Activated CD8-positive, alpha-beta T cell treated with anti-CD3 and anti-CD28 coated beads, Interleukin-2, amount 10 ng/mL, durations not matched to agents 7 days and 5 days (primary cell): Measurements from ENCODE around the gene GID4. TPM values are rescaled to one million over a fixed set of nuclear protein-coding genes. Genes with fewer than 3 reads are reported as not detected.
"Not testable (repeated sequence)": the region's sequence is repeated elsewhere in the genome, so short reads cannot be mapped to it uniquely, and the experiment has no call there.

ENCODE experiments used
- ATAC-seq: fragments of 150-1000 bp; cut with Tn5 transposase; one replicate; pipeline ENCODE4 v1.10.0; 2021; ENCODE audit warnings: moderate library complexity
- CTCF ChIA-PET: fragments of 350-600 bp; sonication (Branson Sonifier 250); formaldehyde crosslinking; loops from one replicate; lab custom pipeline; 2021; ENCODE audit warnings: antibody characterized with exemption; lab: Charles Lee
- POLR2A ChIA-PET: fragments of 350-600 bp; sonication (Branson Sonifier 250); formaldehyde crosslinking; loops from one replicate; lab custom pipeline; 2021; ENCODE audit warnings: antibody characterized with exemption; lab: Charles Lee
- DNase-seq: peaks from one replicate; pipeline ENCODE4 v3.0.0-alpha.2; 2020
- H3K27ac Mint-ChIP-seq: one replicate; pipeline ENCODE4 v1.8.0; 2021; ENCODE audit warnings: mild to moderate bottlenecking, mixed read lengths
- H3K27me3 Mint-ChIP-seq: one replicate; pipeline ENCODE4 v1.8.0; 2021; ENCODE audit warnings: low read depth, mixed read lengths
- H3K36me3 Mint-ChIP-seq: one replicate; pipeline ENCODE4 v1.8.0; 2021; ENCODE audit warnings: low read depth, mixed read lengths
- H3K4me1 Mint-ChIP-seq: one replicate; pipeline ENCODE4 v1.8.0; 2021; ENCODE audit warnings: low read depth, mixed read lengths
- H3K4me3 Mint-ChIP-seq: one replicate; pipeline ENCODE4 v1.8.0; 2021; ENCODE audit warnings: mild to moderate bottlenecking, mixed read lengths
- H3K9me3 Mint-ChIP-seq: one replicate; pipeline ENCODE4 v1.8.0; 2022; ENCODE audit warnings: mixed read lengths; ENCODE audit not compliant: insufficient read depth
- total RNA-seq, 2 experiments: library from RNA; stranded (reverse); gene quantifications; one replicate each; pipeline ENCODE4 v1.2.3, GENCODE V29; 2021

The GID4 gene
- total RNA-seq, result 1 to 10 TPM; 8.3 to 8.9 TPM

DNA sequence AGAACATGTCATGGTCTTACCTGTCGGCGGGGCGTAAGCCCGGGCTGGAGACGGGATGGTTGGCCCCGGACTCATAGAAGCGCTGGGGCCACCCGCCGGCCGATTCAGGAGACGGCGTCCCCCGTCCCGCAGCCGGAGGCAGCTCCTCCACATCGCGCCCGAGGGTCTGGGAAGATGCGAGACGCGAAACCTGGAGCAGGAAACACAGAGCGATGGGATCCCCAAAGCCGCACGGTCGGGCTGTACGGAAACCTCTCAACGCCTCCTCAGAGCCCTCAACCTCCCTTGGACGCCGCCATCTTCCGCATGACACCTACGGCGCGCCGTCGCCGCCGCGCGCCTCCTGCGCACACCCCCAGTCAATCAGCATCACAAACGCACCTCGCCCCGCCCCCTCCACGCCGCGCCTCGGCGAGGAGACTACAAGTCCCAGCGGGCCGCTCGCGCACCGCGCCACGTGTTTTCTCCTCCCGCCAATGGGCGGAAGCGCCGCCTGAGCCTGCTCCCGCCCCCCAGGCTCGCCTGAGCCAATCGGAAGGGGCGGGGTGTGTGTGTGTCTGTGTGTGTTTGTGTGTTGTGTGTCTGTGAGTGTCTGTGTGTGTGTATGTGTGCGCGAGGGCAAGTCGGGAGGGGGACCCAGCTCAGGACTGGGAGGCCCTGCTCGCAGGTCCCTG, at the start of gene GID4, which contains the start of gene ATPAF2:
Gene GID4 (plus strand): TSS at position 548 of the 674 bp plus-strand sequence. CDS start 57 bp downstream, at position 605.
Gene ATPAF2 (minus strand): TSS at position 308 of the 674 bp plus-strand sequence. CDS start 155 bp downstream, at position 153.
- DNase-seq (peak; percentile 100), ATAC-seq (peak; percentile 94)
- Mint-ChIP-seq H3K9me3 (no peaks in the 10 kb centered on the region), H3K36me3 (peaks cover 6% of the 10 kb centered on the region), H3K4me3 (peak within 1 kb of the TSS; percentile 88), H3K27me3 (no peaks in the 10 kb centered on the region), H3K27ac (peak within 1 kb of the TSS; percentile 89), H3K4me1 (peaks cover 40% of the 10 kb centered on the region)
- ChIA-PET POLR2A (interaction anchor here (0.6 kb wide), 2 partner anchors 37 to 53 kb away, joined by 3 read pairs; no protein-coding TSS in a partner anchor), CTCF (interaction anchor here (1.1 to 1.4 kb wide), 4 partner anchors 80 to 542 kb away, joined by 3 to 4 read pairs (median 3); partner anchors contain the start of gene RASD1)

DNA sequence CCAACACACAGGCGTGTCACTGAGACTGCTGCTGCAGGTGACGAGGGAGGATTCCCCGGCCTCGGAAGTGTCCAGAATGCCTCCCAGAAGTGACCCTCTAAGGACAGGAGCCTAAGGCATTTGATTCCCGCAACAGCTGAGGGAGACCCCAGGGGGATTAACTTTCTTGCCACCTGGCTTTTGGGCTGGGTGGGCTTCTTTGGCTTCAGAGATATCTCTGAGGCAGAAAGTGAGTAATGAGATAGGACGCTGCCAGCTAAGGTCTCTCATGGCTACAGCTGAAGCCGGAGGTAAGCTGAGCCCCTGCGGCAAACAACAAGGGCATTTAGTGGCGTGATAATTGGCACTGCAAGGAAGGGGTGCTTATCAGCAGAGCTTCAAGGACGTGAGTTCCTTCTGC, 49.6 kb upstream of the GID4 start:
- CTCF ChIA-PET, result no interaction called here
- Mint-ChIP-seq H3K4me3 (no peak overlapping the region), H3K36me3 (no peaks in the 10 kb centered on the region), H3K27ac (no peak overlapping the region), H3K9me3 (no peaks in the 10 kb centered on the region), H3K27me3 (no peaks in the 10 kb centered on the region), H3K4me1 (no peaks in the 10 kb centered on the region)
- ATAC-seq, result no peak
- POLR2A ChIA-PET, result no interaction called here
- DNase-seq, result no peak

DNA sequence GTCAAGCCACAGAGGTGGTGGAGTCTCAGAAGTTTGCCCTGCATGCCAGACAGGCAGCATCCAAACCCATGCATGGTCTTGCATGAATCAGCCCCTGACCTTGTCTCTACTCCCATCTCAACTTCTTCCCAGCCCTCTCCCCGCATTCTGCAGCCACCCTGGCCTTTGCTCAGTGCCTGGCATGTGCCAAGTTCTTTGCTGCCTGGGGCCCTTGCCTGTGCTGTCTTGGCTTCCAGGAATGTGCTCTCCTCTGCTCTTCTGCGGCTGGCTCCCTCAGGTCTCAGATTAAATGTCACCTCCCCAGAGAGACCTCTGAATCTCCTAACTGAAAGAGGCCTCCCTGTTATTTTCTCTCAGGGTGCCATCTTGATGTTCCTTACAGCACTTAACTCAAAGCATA, 48.9 kb upstream of the GID4 start:
- Mint-ChIP-seq H3K27ac (no peak overlapping the region), H3K9me3 (no peaks in the 10 kb centered on the region), H3K4me3 (no peak overlapping the region), H3K36me3 (no peaks in the 10 kb centered on the region), H3K27me3 (no peaks in the 10 kb centered on the region), H3K4me1 (no peaks in the 10 kb centered on the region)
- DNase-seq (no peak), ATAC-seq (no peak)
- ChIA-PET CTCF (no interaction called here), POLR2A (no interaction called here)

DNA sequence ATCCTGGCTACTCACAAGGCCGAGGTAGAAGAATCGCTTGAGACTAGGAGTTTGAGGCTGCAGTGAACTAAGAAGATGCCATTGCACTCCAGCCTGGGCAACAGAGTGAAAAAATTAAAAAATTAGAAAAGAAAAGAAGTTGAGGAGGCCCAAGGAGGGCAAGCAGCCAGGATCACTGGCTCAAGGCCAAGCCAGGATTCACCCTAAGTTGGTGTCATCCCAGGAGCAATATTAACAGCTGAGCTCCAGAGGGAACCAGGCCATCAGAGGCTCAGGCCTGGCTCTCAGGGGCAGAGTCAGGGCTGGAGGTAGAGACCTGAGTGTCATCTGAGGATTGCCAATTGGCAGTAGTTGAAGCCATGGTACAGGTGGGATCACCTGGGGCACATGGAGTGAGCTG, 45.8 kb upstream of the GID4 start:
- no peaks in the 10 kb centered on the region for H3K27me3 Mint-ChIP-seq
- CTCF ChIA-PET, result interaction anchor here (1.1 to 2.1 kb wide), 2 partner anchors 8 to 11 kb away, joined by 5 read pairs; no protein-coding TSS in a partner anchor

DNA sequence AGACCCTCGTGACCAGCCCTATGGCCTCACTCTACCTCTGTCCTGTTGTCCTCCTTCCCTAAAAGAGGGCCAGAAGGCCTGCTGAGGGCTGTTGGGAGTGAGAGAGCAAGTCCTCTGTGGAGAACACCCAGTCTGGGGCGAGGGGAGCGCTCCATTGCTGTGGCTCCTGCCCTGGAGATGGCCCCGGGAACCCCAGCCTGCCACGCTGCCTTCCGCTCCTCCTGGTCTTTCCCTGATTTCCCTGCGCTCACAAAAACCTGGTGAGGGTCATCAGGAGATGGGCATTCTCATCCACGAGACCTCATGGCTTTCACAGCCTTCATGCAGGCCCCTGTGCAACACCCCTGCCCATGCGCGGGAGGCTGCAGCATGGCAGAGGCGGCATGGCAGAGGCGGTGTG, 45.4 kb upstream of the GID4 start:
- Mint-ChIP-seq H3K4me3 (no peak overlapping the region), H3K9me3 (no peaks in the 10 kb centered on the region), H3K36me3 (no peaks in the 10 kb centered on the region), H3K27me3 (no peaks in the 10 kb centered on the region), H3K27ac (no peak overlapping the region), H3K4me1 (no peaks in the 10 kb centered on the region)
- ChIA-PET CTCF (interaction anchor here (1.1 to 2.1 kb wide), 3 partner anchors 9 to 31 kb away, joined by 5 to 6 read pairs (median 5); no protein-coding TSS in a partner anchor), POLR2A (no interaction called here)
- DNase-seq (no peak), ATAC-seq (no peak)

More for the DNA sequence above, 45.8 kb upstream of the GID4 start:
- DNase-seq (no peak), ATAC-seq (no peak)
- H3K4me1 Mint-ChIP-seq, result no peaks in the 10 kb centered on the region
- POLR2A ChIA-PET, result no interaction called here
- H3K27ac Mint-ChIP-seq, result no peak overlapping the region
- H3K36me3 Mint-ChIP-seq, result no peaks in the 10 kb centered on the region
- no peak overlapping the region for H3K4me3 Mint-ChIP-seq
- no peaks in the 10 kb centered on the region for H3K9me3 Mint-ChIP-seq

DNA sequence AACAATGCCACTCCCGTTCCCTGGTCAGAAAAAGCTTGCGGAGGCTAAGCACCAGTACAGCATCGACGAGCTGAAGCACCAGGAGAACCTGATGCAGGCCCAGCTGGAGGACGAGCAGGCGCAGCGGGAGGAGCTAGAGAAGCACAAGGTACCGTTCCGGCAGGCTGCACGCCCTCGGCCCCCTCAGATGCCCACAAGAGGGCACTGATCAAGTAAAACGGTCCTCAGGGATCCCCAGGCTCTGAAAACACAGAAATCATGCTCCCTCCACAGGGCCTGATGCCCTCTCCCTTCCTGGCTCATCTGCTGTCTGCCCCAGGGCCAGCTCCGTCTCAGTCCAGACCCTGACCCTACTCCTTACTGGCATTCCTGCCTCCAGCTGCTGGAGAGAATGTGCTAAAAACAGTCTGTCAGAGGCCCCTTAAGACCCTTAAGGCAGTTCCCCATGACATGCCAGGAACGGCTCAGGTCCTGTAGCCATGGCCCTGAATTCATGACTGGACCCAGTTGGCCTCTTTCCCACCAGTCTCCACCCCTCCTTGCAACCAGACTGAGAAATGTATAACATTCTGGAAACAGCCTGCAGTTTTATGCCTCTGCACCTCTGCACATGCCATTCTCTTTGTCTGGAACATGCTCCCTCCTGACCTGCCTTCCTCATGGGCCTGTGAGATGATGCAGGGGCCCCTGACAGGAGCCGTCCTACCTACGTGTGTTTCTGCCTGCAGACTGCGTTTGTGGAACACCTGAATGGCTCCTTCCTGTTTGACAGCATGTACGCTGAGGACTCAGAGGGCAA, 44.7 kb upstream of the GID4 start:
- DNase-seq (peak; percentile 36), ATAC-seq (peak; percentile 63)
- Mint-ChIP-seq H3K4me1 (no peaks in the 10 kb centered on the region), H3K36me3 (no peaks in the 10 kb centered on the region), H3K27ac (no peak overlapping the region), H3K27me3 (no peaks in the 10 kb centered on the region), H3K9me3 (no peaks in the 10 kb centered on the region), H3K4me3 (no peak overlapping the region)
- ChIA-PET POLR2A (no interaction called here), CTCF (interaction anchor here (1.0 to 2.1 kb wide), 6 partner anchors 9 to 59 kb away, joined by 3 to 6 read pairs (median 4); no protein-coding TSS in a partner anchor)

DNA sequence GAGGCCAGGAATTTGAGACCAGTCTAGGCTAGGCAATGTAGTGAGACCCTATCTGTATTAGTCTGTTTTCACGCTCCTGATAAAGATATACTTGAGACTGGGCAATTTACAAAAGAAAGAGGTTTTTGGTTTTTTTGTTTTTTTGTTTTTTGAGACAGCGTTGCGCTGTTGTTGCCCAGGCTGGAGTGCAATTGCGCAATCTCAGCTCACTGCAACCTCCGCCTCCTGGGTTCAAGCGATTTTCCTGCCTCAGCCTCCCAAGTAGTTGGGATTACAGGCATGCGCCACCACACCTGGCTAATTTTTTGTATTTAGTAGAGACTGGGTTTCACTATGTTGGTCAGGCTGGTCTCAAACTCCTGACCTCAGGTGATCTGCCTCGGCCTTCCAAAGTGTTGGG, 43.3 kb upstream of the GID4 start:
- H3K9me3 Mint-ChIP-seq, H3K27ac Mint-ChIP-seq, H3K4me1 Mint-ChIP-seq, POLR2A ChIA-PET, H3K27me3 Mint-ChIP-seq, ATAC-seq, DNase-seq, H3K4me3 Mint-ChIP-seq, H3K36me3 Mint-ChIP-seq: not testable (repeated sequence)
- CTCF ChIA-PET, result interaction anchor here (1.0 to 1.2 kb wide), 3 partner anchors 37 to 61 kb away, joined by 3 to 4 read pairs (median 3); no protein-coding TSS in a partner anchor

DNA sequence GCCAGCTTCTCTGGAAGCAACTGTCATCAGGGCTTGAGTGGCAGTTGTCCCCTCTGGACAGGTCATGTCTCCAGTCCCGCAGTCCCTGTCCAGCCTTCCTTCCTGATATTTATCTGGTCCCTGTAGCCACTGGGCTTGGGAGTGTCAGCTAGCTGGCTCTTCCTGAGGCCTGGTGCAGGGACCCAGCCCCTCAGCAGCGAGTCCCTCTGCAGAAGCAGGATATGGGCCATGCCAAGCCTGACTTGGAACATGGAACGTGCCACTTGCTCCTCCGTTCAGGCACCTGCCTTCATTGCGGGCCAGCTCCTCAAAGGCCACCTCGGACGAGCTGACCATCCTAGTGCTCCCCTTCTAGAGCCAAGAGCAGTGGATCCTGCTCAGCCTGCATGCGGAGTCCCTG, 40.3 kb upstream of the GID4 start:
- Mint-ChIP-seq H3K4me3 (no peak overlapping the region), H3K27ac (no peak overlapping the region), H3K36me3 (no peaks in the 10 kb centered on the region), H3K27me3 (no peaks in the 10 kb centered on the region), H3K9me3 (no peaks in the 10 kb centered on the region), H3K4me1 (no peaks in the 10 kb centered on the region)
- POLR2A ChIA-PET, result no interaction called here
- ATAC-seq (no peak), DNase-seq (no peak)
- CTCF ChIA-PET, result no interaction called here

DNA sequence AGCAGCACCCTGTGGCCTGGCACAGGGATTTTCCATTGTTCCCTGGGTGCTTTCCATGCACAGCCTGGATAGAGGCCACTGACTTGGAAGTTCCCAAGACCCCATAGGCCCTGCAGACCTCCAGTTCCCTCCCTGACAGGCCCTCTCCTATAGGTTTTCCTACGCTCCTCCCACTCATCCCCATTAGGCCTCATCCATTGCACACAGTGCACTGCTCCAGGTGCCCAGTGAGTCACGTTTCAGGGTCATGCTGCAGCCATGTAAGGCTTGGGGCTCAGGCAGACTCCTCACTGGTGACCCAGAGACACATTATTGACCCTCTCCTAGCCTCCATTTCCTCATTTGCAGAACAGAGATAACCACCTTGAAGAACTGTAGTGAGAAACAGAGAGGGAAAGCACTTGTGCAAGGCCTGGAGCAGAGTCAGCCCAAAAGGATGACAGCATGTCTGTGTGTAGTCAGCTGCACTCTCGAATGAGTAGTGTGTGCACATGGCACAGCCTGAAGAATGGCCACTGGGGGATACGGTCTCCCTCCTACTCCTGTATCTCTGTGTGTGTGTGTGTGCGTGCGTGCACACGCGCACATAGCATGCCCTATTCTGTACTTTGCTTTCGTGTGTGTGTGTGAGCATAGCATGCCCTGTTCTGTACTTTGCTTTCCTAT, 39.7 kb upstream of the GID4 start:
- Mint-ChIP-seq H3K4me1 (no peaks in the 10 kb centered on the region), H3K27ac (no peak overlapping the region), H3K4me3 (no peak overlapping the region), H3K9me3 (no peaks in the 10 kb centered on the region), H3K27me3 (no peaks in the 10 kb centered on the region), H3K36me3 (no peaks in the 10 kb centered on the region)
- ATAC-seq, result no peak
- CTCF ChIA-PET, result no interaction called here
- DNase-seq, result no peak
- POLR2A ChIA-PET, result no interaction called here

DNA sequence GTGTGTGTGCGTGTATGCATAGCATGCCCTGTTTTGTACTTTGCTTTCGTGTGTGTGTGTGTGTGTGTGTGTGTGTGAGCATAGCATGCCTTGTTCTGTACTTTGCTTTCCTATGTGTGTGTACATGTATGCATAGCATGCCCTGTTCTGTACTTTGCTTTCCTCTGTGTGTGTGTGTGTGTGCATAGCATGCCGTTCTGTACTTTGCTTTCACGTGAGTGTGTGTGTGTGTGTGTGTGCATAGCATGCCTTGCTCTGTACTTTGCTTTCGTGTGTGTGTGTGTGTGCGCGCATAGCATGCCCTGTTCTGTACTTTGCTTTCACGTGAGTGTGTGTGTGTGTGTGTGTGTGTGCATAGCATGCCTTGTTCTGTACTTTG, 39.2 kb upstream of the GID4 start:
- Mint-ChIP-seq H3K27me3 (no peaks in the 10 kb centered on the region), H3K36me3 (no peaks in the 10 kb centered on the region), H3K4me1 (no peaks in the 10 kb centered on the region), H3K9me3 (no peaks in the 10 kb centered on the region), H3K4me3 (no peak overlapping the region), H3K27ac (no peak overlapping the region)
- POLR2A ChIA-PET, result no interaction called here
- DNase-seq (no peak), ATAC-seq (no peak)
- CTCF ChIA-PET, result no interaction called here

DNA sequence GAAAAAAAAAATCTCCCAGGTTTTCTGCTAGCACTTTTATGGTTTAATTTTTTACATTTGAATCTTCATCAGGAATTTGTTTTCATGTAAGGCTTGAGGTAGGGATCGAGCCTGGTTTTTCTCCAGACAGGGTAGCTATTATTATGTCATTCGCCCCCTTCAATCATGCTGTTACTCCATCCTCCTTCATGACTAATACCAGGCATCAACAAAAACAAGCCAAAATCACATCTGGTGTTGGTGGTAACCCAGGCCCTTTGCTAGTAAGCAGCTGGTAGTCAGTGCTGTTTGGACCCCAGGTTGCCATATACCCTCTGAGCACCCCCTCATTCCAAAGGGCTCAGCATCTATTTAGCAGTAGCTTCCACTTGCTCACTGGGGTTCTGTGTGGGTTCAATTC, 37.0 kb upstream of the GID4 start:
- Mint-ChIP-seq H3K27ac (no peak overlapping the region), H3K4me1 (no peaks in the 10 kb centered on the region), H3K27me3 (no peaks in the 10 kb centered on the region), H3K9me3 (no peaks in the 10 kb centered on the region), H3K36me3 (no peaks in the 10 kb centered on the region), H3K4me3 (no peak overlapping the region)
- ChIA-PET CTCF (no interaction called here), POLR2A (interaction anchor here (0.6 kb wide), 1 partner anchor 36 kb away, joined by 3 read pairs; no protein-coding TSS in a partner anchor)
- ATAC-seq, result no peak
- DNase-seq, result no peak
